Measurements from ENCODE around the gene PRKCA.

PRKCA gene

GRCh38 chr17:66625311-66625767 is 322.9 kb downstream of the PRKCA start:
- DNase-seq (ENCODE audit: low spot score), result peak; percentile 52

GRCh38 chr17:66627985-66628384 is 325.6 kb downstream of the PRKCA start:
- no peak for DNase-seq (ENCODE audit: low spot score)

GRCh38 chr17:66629762-66630161 is 327.3 kb downstream of the PRKCA start:
- DNase-seq (ENCODE audit: low spot score), result no peak

GRCh38 chr17:66630379-66630778 is 328.0 kb downstream of the PRKCA start:
- DNase-seq (ENCODE audit: low spot score), result no peak

- no peak for DNase-seq (ENCODE audit: low spot score)
These were observed 328.5 kb downstream of the PRKCA start for GRCh38 chr17:66630828-66631472.

GRCh38 chr17:66632731-66633130 is 330.3 kb downstream of the PRKCA start:
- DNase-seq (ENCODE audit: low spot score), result no peak

GRCh38 chr17:66633317-66633965 is 331.0 kb downstream of the PRKCA start:
- DNase-seq (ENCODE audit: low spot score), result no peak

GRCh38 chr17:66634193-66634592 is 331.8 kb downstream of the PRKCA start:
- no peak for DNase-seq (ENCODE audit: low spot score)

- no peak for DNase-seq (ENCODE audit: low spot score)
These were observed 333.1 kb downstream of the PRKCA start for GRCh38 chr17:66635386-66636045.

GRCh38 chr17:66636111-66636510 is 333.7 kb downstream of the PRKCA start:
- no peak for DNase-seq (ENCODE audit: low spot score)

GRCh38 chr17:66637491-66637890 is 335.1 kb downstream of the PRKCA start:
- DNase-seq (ENCODE audit: low spot score), result no peak

GRCh38 chr17:66638707-66639479 is 336.5 kb downstream of the PRKCA start:
- DNase-seq (ENCODE audit: low spot score), result no peak

GRCh38 chr17:66643815-66644710 is 341.6 kb downstream of the PRKCA start:
- DNase-seq (ENCODE audit: low spot score), result no peak

- DNase-seq (ENCODE audit: low spot score), result no peak
These were observed 342.8 kb downstream of the PRKCA start for GRCh38 chr17:66645259-66645658.

- no peak for DNase-seq (ENCODE audit: low spot score)
These were observed 345.1 kb downstream of the PRKCA start for GRCh38 chr17:66647391-66647983.

- DNase-seq (ENCODE audit: low spot score), result no peak
These were observed 347.6 kb downstream of the PRKCA start for GRCh38 chr17:66649818-66650543.

GRCh38 chr17:66650544-66650877 is 348.1 kb downstream of the PRKCA start:
- no peak for DNase-seq (ENCODE audit: low spot score)

- DNase-seq (ENCODE audit: low spot score), result no peak
These were observed 350.6 kb downstream of the PRKCA start for GRCh38 chr17:66652840-66653507.

- DNase-seq (ENCODE audit: low spot score), result peak; percentile 49
These were observed 351.8 kb downstream of the PRKCA start for GRCh38 chr17:66654106-66654740.
